HTERT RPE-1 (cell line): ENCODE data around the gene FUT6.

Experiments
- in situ Hi-C: fragments of 300-500 bp; cut with MboI; formaldehyde crosslinking; loops from 4 replicates; pipeline ENCODE4 v1.14.3; 2020; ENCODE audit warnings: low sequenced_read_pairs

Gene FUT6

GRCh38 chr19:5827891-5828660 lies 11.4 kb downstream of the FUT6 start:
- in situ Hi-C loops, result no loop called here

GRCh38 chr19:5827342-5827890 lies 12.1 kb downstream of the FUT6 start:
- in situ Hi-C loops, result no loop called here

DNA sequence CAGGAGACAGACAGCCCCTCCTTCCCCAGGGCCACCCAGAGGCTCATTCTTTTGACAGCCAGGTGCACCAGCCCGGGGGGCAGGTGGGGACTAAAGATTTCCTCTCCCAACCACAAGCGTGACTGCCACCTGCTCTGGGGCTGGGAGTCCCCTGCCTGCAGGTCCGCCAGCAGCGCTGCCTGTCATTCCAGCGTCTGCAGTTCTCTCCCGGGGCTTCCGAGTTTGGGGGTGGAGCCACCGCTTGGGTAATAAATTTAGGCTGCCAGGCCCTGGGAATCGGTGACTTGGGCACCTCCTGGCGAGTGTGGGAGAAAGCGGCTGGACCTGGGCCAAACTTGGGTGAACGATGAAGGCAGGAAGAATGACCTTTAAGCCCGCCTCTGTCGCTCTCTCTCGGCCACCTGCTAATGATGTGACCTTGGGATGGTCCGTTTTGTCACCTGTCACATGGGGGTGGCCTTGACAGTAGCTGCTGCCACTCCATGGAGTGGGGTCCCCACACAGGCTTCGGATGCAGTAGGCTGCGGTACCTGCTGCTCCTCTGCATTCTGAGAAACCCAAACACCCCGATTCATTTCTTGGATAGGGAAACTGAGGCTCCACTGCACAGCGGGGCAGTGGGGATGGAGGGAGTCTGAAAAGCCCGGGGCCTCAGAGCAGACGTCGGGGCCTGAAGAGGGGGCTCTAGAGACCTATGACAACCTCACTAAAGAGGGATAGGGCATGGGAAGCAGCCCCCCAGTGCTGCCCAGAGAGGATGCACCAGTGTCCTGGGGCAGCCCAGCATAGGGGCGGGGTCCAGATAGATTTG lies 12.8 kb downstream of the FUT6 start:
- in situ Hi-C loops, result no loop called here

- in situ Hi-C loops, result no loop called here
These were observed 14.3 kb downstream of the FUT6 start for GRCh38 chr19:5825178-5825577.

DNA sequence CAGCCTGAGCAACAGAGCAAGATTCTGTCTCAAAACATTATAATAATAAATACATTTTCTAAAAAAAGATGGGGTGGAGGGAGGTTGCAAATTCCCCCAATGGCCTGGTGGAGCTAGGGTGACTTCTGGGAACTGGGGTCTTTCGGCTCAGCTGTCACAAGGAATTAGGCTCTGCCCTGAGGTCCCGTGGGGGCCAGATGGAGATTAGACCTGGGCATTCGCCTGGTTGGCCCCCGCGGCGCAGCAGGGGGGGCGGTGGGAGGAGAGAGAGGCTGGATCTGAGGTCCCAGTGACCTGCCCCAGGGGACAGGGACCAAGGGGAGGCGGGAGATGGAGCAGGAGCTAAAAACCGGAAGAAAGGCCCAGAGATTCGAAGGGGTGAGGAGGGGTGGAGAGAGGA lies 14.8 kb downstream of the FUT6 start:
- in situ Hi-C loops, result no loop called here

GRCh38 chr19:5823579-5824281 lies 15.8 kb downstream of the FUT6 start:
- in situ Hi-C loops, result no loop called here

DNA sequence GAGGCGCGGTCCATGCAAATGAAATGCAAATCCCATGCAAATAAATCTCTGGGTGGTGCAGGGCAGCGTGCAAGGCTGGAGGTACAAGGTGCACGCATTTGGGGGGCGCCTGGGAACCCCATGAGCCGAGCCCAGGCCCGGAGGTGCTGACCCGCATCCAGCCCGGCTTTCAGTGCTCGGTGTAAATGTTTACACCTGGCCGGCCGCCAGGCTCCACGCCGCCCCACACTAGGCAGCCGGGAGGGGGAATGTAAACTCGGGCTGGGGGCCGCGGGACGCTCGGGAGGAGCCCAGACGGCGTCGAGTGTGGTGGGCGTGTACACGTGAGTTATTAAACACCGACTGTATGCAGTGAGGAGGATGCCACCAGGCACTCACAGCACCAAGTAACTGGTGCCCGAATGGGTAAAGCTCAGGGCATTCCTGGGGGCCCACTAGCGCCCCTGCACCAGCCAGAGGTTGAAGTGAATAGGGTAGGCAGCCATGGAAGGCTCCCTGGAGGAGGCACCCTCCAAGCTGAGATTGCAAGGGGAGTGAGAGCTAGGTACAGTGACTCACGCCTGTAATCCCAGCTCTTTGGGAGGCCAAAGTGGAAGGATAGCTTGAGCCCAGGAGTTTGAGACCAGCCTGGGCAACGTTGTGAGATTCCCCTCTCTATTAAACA lies 17.2 kb downstream of the FUT6 start:
- in situ Hi-C loops, result no loop called here

DNA sequence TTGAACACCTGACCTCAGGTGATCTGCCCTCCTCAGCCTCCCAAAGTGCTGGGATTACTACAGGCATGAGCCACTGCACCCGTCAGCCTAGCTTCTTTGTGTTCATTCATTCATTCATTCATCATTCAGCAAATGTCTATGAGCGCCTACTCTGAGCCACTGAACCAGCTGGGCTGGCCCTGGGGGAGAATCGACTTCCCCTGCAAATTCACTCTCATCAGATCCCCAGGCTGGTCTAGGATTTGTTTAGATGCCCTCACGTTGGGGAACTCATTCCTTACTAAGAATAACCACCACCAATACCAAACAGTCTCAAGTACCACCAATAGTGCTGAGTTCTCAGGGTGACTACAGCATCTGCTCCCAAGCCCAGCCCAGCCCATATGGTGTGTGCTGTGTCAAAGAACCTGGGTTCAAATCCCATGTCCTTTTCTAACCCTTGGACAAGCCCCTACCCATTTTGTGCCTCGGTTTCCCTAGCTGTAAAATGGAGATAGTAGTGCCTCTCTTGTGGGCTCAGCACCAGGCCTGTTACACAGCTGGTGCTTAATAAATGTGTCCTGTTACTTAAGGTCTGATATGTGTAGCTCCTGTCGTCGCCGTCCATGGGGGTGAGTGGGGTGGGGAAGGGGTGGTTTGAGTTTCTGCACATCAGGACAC lies 17.9 kb downstream of the FUT6 start:
- in situ Hi-C loops, result no loop called here

DNA sequence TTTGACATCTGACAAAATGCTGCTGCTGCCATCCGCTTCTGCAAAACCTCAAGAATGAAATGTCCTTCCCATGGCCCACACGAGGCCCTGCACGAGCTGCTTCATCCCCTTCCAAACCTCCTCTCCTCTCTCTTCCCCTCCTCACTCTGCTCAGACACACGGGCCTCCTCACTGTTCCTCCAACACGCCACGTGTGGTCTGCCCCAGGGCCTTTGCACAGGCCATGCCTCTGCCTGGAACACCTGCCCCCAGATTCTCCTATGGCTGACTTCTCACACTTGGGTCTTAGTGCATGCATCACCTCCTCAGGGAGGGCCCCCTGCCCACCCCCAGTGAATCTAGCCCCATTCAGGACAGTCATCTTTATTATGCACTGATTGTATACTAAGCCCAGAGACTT lies 18.7 kb downstream of the FUT6 start:
- in situ Hi-C loops, result no loop called here

- in situ Hi-C loops, result no loop called here
These were observed 20.9 kb downstream of the FUT6 start for GRCh38 chr19:5818594-5818993.

- in situ Hi-C loops, result no loop called here
These were observed 22.3 kb downstream of the FUT6 start for GRCh38 chr19:5817218-5817617.

DNA sequence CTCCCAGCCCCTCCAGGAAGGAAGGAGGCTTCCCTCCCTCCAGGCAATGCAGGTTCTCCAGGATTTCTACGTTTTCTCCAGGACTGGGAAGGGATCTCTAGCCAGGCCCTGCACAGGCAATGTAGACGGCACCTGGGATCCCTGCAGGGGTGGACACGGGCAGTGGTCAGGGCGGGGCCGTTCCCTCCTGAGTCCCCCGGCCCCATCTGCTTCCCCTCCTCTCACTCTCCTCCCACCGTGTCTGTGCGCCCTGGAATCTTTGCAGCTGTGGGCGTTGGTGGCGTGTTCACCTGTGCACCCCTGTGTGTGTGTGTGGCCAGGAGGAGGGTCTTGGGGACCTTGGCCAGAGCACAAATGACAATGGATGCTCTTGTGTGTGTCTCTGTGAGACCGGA lies 24.7 kb downstream of the FUT6 start:
- in situ Hi-C loops, result no loop called here

DNA sequence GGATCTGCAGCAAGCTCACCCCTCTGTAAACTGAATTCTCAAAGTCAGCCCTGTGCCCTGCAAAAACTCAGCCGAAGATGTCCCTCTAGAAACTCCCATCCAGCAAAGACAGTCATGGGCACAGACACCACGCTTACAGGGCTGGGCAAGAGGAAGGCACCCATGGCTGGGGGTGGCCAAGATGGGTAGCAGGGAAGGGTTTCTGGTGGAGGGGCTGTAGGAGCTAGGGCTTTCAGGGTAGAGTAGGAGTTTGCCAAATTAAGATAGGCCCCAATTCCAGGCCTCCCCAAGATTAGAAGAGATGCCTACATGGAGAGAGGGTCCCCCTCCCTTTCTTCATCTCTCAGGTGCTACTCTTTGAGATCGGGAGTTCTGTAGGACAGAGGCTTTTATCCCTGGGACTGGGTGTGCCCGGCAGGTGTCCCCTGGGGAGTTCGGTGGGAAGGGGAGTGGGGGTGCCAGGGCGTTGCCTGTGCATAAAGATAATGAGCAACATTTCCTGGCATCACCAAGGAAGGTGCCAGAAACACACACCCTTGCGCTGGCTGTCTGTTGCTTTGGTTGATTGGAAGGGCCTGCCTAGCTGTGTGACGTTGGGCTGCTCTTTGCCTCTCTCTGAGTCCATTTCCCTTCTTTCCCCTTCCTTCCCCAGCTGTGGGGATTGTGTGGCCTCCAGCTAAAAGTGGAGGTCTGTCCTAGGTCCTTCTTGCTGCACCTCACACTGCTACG lies 25.2 kb downstream of the FUT6 start:
- in situ Hi-C loops, result no loop called here

GRCh38 chr19:5811117-5811516 lies 28.4 kb downstream of the FUT6 start:
- in situ Hi-C loops, result no loop called here

GRCh38 chr19:5809469-5809868 lies 30.0 kb downstream of the FUT6 start:
- in situ Hi-C loops, result no loop called here

DNA sequence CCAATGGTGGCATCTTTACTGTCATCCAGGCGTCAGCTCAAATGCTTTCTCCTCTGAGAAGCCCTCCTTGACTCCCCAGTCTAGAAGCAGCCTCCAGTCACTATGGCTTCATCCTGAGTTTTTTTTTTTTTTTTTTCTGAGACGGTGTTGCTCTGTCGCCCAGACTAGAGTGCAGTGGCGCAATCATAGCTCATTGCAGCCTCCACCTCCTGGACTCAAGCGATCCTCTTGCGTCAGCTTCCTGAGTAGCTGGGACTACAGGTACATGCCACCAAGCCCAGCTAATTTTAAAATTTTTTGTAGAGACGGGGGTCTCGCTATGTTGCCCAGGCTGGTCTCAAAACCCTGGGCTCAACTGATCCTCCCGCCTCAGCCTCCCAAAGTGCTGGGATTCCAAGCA lies 30.4 kb downstream of the FUT6 start:
- in situ Hi-C loops, result no loop called here

- in situ Hi-C loops, result no loop called here
These were observed 31.2 kb downstream of the FUT6 start for GRCh38 chr19:5808120-5808816.

DNA sequence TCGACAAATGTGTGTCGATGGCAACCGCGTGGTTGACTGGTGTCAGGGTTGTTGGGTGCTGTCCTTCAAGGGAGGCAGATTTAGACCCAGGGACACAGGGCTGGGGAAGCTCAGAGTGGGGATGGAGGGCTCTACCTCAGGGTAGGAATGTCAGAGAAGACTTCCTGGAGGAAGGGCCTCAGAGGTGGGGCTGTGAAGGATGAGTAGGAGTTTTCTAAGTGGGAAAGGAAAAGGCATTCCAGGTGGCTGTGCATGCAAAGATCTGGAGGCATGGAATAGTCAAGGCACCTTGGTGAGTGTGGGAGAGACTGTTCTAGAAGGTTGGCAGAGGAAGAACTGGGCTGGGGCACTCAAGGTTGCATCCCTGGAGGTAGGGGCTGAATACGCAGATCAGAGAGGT lies 32.6 kb downstream of the FUT6 start:
- in situ Hi-C loops, result no loop called here

DNA sequence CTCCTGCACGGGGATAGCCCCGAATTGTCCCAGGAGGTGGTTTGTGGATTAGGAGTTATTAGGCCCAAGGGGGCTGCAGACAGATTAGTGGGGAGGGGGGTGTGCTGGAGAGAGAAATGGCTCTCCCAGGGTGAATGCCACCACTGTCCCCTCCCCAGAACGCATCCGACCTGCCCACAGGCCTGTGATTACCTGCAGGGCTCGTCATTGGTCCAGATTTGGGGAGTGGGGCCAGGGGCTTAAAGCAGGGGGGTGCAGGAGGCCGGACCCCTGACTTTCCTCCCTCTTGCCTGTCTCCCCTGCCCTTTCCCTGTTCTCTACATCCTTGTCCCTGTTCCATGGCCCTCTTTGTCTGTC lies 33.4 kb downstream of the FUT6 start:
- in situ Hi-C loops, result no loop called here
